Mesenchymal stem cell (in vitro differentiated cells and primary cell): ENCODE measurements around the gene CEMIP2.

Experiments used
- DNase-seq: peaks from one replicate; pipeline ENCODE4 v3.0.0-alpha.2; 2013
- H2AFZ ChIP-seq: one replicate; pipeline ENCODE4 v1.6.1; 2013; ENCODE audit warnings: low read depth, mild to moderate bottlenecking, control low read depth, inconsistent platforms, low read length, moderate library complexity
- H2AK5ac ChIP-seq: 2 replicates; pipeline ENCODE4 v1.6.1; 2013; ENCODE audit warnings: low read length, moderate library complexity, mild to moderate bottlenecking, inconsistent platforms; ENCODE audit not compliant: severe bottlenecking
- H2BK120ac ChIP-seq: one replicate; pipeline ENCODE4 v1.6.1; 2013; ENCODE audit warnings: low read depth, mild to moderate bottlenecking, inconsistent platforms, low read length, moderate library complexity
- H2BK12ac ChIP-seq, 2 experiments: one replicate each; pipeline ENCODE4 v1.6.1; 2013; ENCODE audit warnings: inconsistent platforms in 2 of 2, low read length in 2 of 2, mild to moderate bottlenecking in 2 of 2, moderate library complexity in 2 of 2, control low read depth in 1 of 2
- H2BK15ac ChIP-seq: one replicate; pipeline ENCODE4 v1.6.1; 2013; ENCODE audit warnings: mild to moderate bottlenecking, low read depth, inconsistent platforms; ENCODE audit not compliant: poor library complexity, severe bottlenecking
- H2BK5ac ChIP-seq: 2 replicates; pipeline ENCODE4 v1.6.1; 2013; ENCODE audit warnings: low read depth, mild to moderate bottlenecking, low read length, control low read depth, inconsistent platforms; ENCODE audit not compliant: poor library complexity, severe bottlenecking
- H3K14ac ChIP-seq, 2 experiments: one replicate each; pipeline ENCODE4 v1.6.1; 2013; ENCODE audit warnings: inconsistent platforms in 2 of 2, low read length in 2 of 2, control low read depth in 1 of 2, mild to moderate bottlenecking in 1 of 2, moderate library complexity in 1 of 2
- H3K18ac ChIP-seq, 2 experiments: one replicate each; pipeline ENCODE4 v1.6.1; 2013; ENCODE audit warnings: inconsistent platforms in 2 of 2, low read length in 2 of 2, control low read depth in 1 of 2, low read depth in 1 of 2, mild to moderate bottlenecking in 1 of 2
- H3K23ac ChIP-seq, 2 experiments: one replicate each; pipeline ENCODE4 v1.6.1; 2013; ENCODE audit warnings: inconsistent platforms in 2 of 2, low read length in 2 of 2, mild to moderate bottlenecking in 2 of 2, moderate library complexity in 2 of 2, control low read depth in 1 of 2
- H3K27ac ChIP-seq: 2 replicates; pipeline ENCODE4 v1.5.1; 2013; ENCODE audit warnings: mild to moderate bottlenecking, moderate library complexity, low read length, control low read depth, inconsistent platforms; ENCODE audit not compliant: poor library complexity, severe bottlenecking
- H3K27me3 ChIP-seq, 2 experiments: 2 replicates each; pipeline versions ENCODE4 v1.6.1 to v1.7.0; 2013; ENCODE audit warnings: low read length in 2 of 2, mild to moderate bottlenecking in 2 of 2, moderate library complexity in 2 of 2, control low read depth in 1 of 2, inconsistent platforms in 1 of 2; ENCODE audit not compliant: control insufficient read depth in 1 of 2, insufficient read depth in 1 of 2
- H3K36me3 ChIP-seq, 2 experiments: 2 replicates each; pipeline versions ENCODE4 v1.6.1 to v1.7.0; 2013; ENCODE audit warnings: low read length in 2 of 2, control low read depth in 1 of 2, inconsistent platforms in 1 of 2, low read depth in 1 of 2, mild to moderate bottlenecking in 1 of 2; ENCODE audit not compliant: insufficient read depth in 2 of 2, control insufficient read depth in 1 of 2
- H3K4ac ChIP-seq, 2 experiments: one replicate each; pipeline ENCODE4 v1.6.1; 2013; ENCODE audit warnings: inconsistent platforms in 2 of 2, low read length in 2 of 2, mild to moderate bottlenecking in 2 of 2, moderate library complexity in 2 of 2, control low read depth in 1 of 2, low read depth in 1 of 2
- H3K4me1 ChIP-seq: 2 replicates; pipeline ENCODE4 v1.6.1; 2013; ENCODE audit warnings: low read depth, low read length, control low read depth; ENCODE audit not compliant: control insufficient read depth, insufficient read depth
- H3K4me2 ChIP-seq: 2 replicates; pipeline ENCODE4 v1.6.1; 2013; ENCODE audit warnings: low read length, mild to moderate bottlenecking, inconsistent platforms; ENCODE audit not compliant: poor library complexity, severe bottlenecking
- H3K4me3 ChIP-seq, 2 experiments: 2 replicates each; pipeline versions ENCODE4 v1.5.1 to v1.7.0; 2013; ENCODE audit warnings: low read length in 2 of 2, mild to moderate bottlenecking in 2 of 2, control low read depth in 1 of 2, low read depth in 1 of 2; ENCODE audit not compliant: insufficient read depth in 1 of 2
- H3K79me1 ChIP-seq: replicated peaks from 2 replicates; pipeline ENCODE4 v1.6.1; 2013; ENCODE audit warnings: mild to moderate bottlenecking, control low read depth, low read length, inconsistent platforms; ENCODE audit not compliant: poor library complexity, severe bottlenecking
- H3K9ac ChIP-seq: 2 replicates; pipeline ENCODE4 v1.7.0; 2013; ENCODE audit warnings: mild to moderate bottlenecking, low read length, moderate library complexity
- H3K9me3 ChIP-seq: 2 replicates; pipeline ENCODE4 v1.7.0; 2013; ENCODE audit warnings: mild to moderate bottlenecking, low read length; ENCODE audit not compliant: control insufficient read depth
- H4K8ac ChIP-seq: one replicate; pipeline ENCODE4 v1.6.1; 2013; ENCODE audit warnings: inconsistent platforms, mild to moderate bottlenecking, low read length, moderate library complexity
- H4K91ac ChIP-seq: one replicate; pipeline ENCODE4 v1.6.1; 2013; ENCODE audit warnings: mild to moderate bottlenecking, low read length, inconsistent platforms
- WGBS: methylation state at CpG from one replicate; pipeline ENCODE4 v1.1.7; 2013; ENCODE audit warnings: mixed read lengths; 5-methylcytosine and 5-hydroxymethylcytosine counted together

The CEMIP2 gene

DNA sequence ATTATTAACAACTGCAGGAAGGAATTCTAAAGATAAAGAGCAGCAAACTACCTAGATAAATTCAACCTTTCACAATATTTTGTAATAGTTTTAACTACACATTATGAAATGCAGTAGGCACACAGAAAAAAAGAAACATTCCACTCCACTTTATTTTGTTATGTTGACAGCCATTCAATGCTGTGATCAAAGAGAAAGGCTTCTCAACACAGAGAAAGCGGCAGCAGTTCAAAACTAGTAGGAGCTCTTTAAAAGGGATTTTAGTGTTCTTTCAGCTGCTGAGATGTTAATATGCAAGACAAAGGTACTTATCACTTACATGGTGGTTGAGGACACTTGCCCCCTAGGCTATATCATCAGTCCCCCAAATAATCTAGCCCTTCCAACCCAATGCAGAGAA, 11.6 kb downstream of the CEMIP2 start:
- Histone ChIP-seq H2BK120ac (no peak overlapping the region), H2BK15ac (no peak overlapping the region), H3K4me3 (no peak overlapping the region), H3K4me1 (peaks cover 5% of the 10 kb centered on the region), H3K14ac (no peak overlapping the region), H3K27ac (no peak overlapping the region), H3K18ac (no peak overlapping the region), H2BK12ac (no peak overlapping the region), H3K4me2 (no peak overlapping the region), H3K9ac (no peak overlapping the region), H3K27me3 (no peaks in the 10 kb centered on the region), H4K8ac (no peak overlapping the region), H3K9me3 (no peaks in the 10 kb centered on the region), H3K79me1 (no peaks in the 10 kb centered on the region), H3K36me3 (no peaks in the 10 kb centered on the region), H2BK5ac (no peak overlapping the region), H2AFZ (no peak overlapping the region), H3K4ac (no peak overlapping the region), H2AK5ac (no peak overlapping the region), H4K91ac (no peak overlapping the region), H3K23ac (no peak overlapping the region)
- DNase-seq, result no peak
- 100% methylated on average over 1 of the region's 1 CpG for WGBS

DNA sequence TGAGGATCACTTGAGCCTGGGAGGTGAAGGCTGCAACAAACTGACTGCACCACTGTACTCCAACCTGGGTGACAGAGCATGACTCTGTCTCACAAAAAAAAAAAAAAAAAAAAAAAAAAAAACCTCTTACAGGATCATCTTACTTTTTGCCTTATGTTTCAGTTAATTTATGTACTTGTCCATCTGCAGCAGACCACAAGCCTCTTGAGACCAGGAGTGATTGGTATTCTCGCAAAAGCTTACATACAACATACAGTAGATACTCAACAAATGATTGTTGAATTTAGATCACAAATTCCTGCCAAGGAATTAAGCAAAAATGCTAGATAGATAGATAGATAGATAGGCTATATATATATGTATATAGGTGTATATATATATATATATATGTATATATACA, 12.4 kb downstream of the CEMIP2 start:
- H3K23ac ChIP-seq, result no peak overlapping the region

DNA sequence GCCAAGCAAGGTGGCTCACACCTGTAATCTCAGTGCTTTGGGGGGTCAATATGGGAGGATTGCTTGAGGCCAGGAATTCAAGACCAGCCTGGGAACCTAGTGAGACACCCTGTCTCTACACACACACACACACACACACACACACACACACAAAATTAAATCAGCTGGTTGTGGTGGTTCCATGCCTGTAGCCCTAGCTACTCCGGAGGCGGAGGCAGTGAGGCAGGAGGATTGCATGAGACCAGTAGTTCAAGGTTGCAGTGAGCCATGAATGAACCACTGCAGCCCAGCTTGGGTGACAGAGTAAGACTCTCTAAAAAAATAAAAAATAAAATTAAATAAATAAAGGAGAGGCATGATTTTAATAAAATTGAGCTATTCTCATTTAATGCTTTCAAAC, 13.1 kb downstream of the CEMIP2 start:
- Histone ChIP-seq H3K4me2 (no peak overlapping the region), H3K23ac (peak overlapping the region in 1 of 2 experiments; percentile 40), H2BK120ac (no peak overlapping the region), H4K91ac (no peak overlapping the region), H3K4ac (no peak overlapping the region), H4K8ac (no peak overlapping the region), H3K79me1 (peaks cover 2% of the 10 kb centered on the region), H3K14ac (no peak overlapping the region), H3K27ac (no peak overlapping the region), H2BK5ac (no peak overlapping the region), H3K18ac (no peak overlapping the region), H3K4me3 (no peak overlapping the region), H3K9ac (no peak overlapping the region), H3K9me3 (no peaks in the 10 kb centered on the region), H3K4me1 (peaks cover 2% of the 10 kb centered on the region), H2BK15ac (no peak overlapping the region), H3K27me3 (no peaks in the 10 kb centered on the region), H3K36me3 (no peaks in the 10 kb centered on the region), H2BK12ac (peak overlapping the region in 1 of 2 experiments; percentile 5), H2AFZ (no peak overlapping the region), H2AK5ac (no peak overlapping the region)
- no CpG with 5 or more reads among the region's 2 CpGs for WGBS
- no peak for DNase-seq

More for the DNA sequence above, 12.4 kb downstream of the CEMIP2 start:
- Histone ChIP-seq H3K9ac (no peak overlapping the region), H3K18ac (no peak overlapping the region), H3K4me2 (no peak overlapping the region), H2BK120ac (no peak overlapping the region), H3K36me3 (no peaks in the 10 kb centered on the region), H3K79me1 (no peaks in the 10 kb centered on the region), H4K8ac (no peak overlapping the region), H2BK5ac (no peak overlapping the region), H2AK5ac (no peak overlapping the region), H2BK12ac (no peak overlapping the region), H3K27ac (no peak overlapping the region), H3K4me3 (no peak overlapping the region), H2AFZ (no peak overlapping the region), H3K9me3 (no peaks in the 10 kb centered on the region), H3K27me3 (no peaks in the 10 kb centered on the region), H3K4ac (no peak overlapping the region), H3K4me1 (peaks cover 3% of the 10 kb centered on the region), H2BK15ac (no peak overlapping the region), H3K14ac (no peak overlapping the region), H4K91ac (no peak overlapping the region)
- whole genome bisulfite sequencing, result no CpG with 5 or more reads among the region's 1 CpG
- DNase-seq, result no peak

DNA sequence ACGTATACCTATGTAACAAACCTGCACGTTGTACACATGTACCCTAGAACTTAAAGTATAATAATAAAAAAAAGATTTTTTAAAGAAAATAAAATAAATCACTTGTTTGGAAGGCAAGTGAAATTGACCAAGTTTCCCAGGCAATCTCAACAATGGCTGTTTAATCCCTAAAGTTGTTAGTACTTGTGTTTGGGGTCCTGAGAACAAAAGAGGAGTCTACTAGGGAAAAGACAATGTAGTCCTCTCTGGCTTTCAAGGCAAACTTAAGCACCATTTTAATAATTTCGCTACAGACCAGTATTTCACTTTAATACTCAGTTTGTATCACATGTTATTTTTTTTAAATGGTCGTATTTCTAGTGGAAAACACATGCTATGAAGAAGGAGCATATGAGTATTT, 14.2 kb downstream of the CEMIP2 start:
- no CpG with 5 or more reads among the region's 4 CpGs for WGBS
- H2BK12ac ChIP-seq, result no peak overlapping the region
- no peak overlapping the region for H3K4me2 ChIP-seq
- no peaks in the 10 kb centered on the region for H3K27me3 ChIP-seq
- H4K8ac ChIP-seq, result no peak overlapping the region
- DNase-seq, result no peak
- H3K14ac ChIP-seq, result no peak overlapping the region
- H2AFZ ChIP-seq, result no peak overlapping the region
- H3K18ac ChIP-seq, result no peak overlapping the region
- no peak overlapping the region for H4K91ac ChIP-seq
- no peak overlapping the region for H2BK120ac ChIP-seq
- H3K79me1 ChIP-seq, result peaks cover 2% of the 10 kb centered on the region
- H3K4me3 ChIP-seq, result no peak overlapping the region
- H2BK15ac ChIP-seq, result no peak overlapping the region
- no peak overlapping the region for H2AK5ac ChIP-seq
- H3K9ac ChIP-seq, result no peak overlapping the region
- H3K23ac ChIP-seq, result no peak overlapping the region
- H3K36me3 ChIP-seq, result no peaks in the 10 kb centered on the region
- H3K27ac ChIP-seq, result no peak overlapping the region
- H2BK5ac ChIP-seq, result no peak overlapping the region
- H3K4me1 ChIP-seq, result peaks cover 2% of the 10 kb centered on the region
- H3K9me3 ChIP-seq, result no peaks in the 10 kb centered on the region
- no peak overlapping the region for H3K4ac ChIP-seq
